WERI-Rb-1 (cell line): ENCODE data around the gene CHAT.

Experiments
- DNase-seq: peaks from one replicate; pipeline ENCODE4 v3.0.0-alpha.2; 2020
- H3K27ac ChIP-seq: fragments of 250-450 bp; sonication (Bioruptor Pico); 2 replicates; pipeline ENCODE4 v1.5.1; 2020; ENCODE audit warnings: mild to moderate bottlenecking, moderate library complexity
- H3K27me3 ChIP-seq: fragments of 250-450 bp; sonication (Bioruptor Pico); 2 replicates; pipeline ENCODE4 v1.5.1; 2021; ENCODE audit warnings: mild to moderate bottlenecking, low read depth, moderate library complexity; ENCODE audit not compliant: insufficient read depth, severe bottlenecking
- H3K36me3 ChIP-seq: fragments of 250-450 bp; sonication (Bioruptor Pico); 2 replicates; pipeline ENCODE4 v1.5.1; 2020; ENCODE audit warnings: mild to moderate bottlenecking, moderate library complexity
- H3K4me3 ChIP-seq: 2 replicates; pipeline ENCODE4 v1.5.1; 2011; ENCODE audit warnings: low read depth, mild to moderate bottlenecking, control low read depth, low read length
- H3K9me3 ChIP-seq: fragments of 250-450 bp; sonication (Bioruptor Pico); 2 replicates; pipeline ENCODE4 v1.5.1; 2021; ENCODE audit warnings: mild to moderate bottlenecking, moderate library complexity; ENCODE audit not compliant: severe bottlenecking
- CTCF ChIP-seq: IDR thresholded peaks from 2 replicates; pipeline ENCODE4 v1.5.1; 2011; ENCODE audit warnings: low read depth, mild to moderate bottlenecking, control low read depth, inconsistent platforms, low read length

CHAT gene

GRCh38 chr10:49688261-49688846 is 74.5 kb downstream of the CHAT start:
- Histone ChIP-seq H3K4me3 (no peak overlapping the region), H3K9me3 (no peaks in the 10 kb centered on the region), H3K36me3 (no peaks in the 10 kb centered on the region), H3K27me3 (no peaks in the 10 kb centered on the region), H3K27ac (no peak overlapping the region)
- no peak for DNase-seq
- no peak for TF ChIP-seq CTCF

- no peak for TF ChIP-seq CTCF
- Histone ChIP-seq H3K27me3 (no peaks in the 10 kb centered on the region), H3K27ac (no peak overlapping the region), H3K9me3 (no peaks in the 10 kb centered on the region), H3K4me3 (no peak overlapping the region), H3K36me3 (no peaks in the 10 kb centered on the region)
- no peak for DNase-seq
Measured at GRCh38 chr10:49688920-49689319, 75.1 kb downstream of the CHAT start.

GRCh38 chr10:49689882-49690510 is 76.2 kb downstream of the CHAT start:
- Histone ChIP-seq H3K27ac (no peak overlapping the region), H3K4me3 (no peak overlapping the region), H3K9me3 (no peaks in the 10 kb centered on the region), H3K36me3 (no peaks in the 10 kb centered on the region), H3K27me3 (no peaks in the 10 kb centered on the region)
- no peak for DNase-seq
- TF ChIP-seq CTCF, result no peak

GRCh38 chr10:49690698-49691356 is 77.0 kb downstream of the CHAT start:
- Histone ChIP-seq H3K27ac (no peak overlapping the region), H3K9me3 (no peaks in the 10 kb centered on the region), H3K36me3 (no peaks in the 10 kb centered on the region), H3K4me3 (no peak overlapping the region), H3K27me3 (no peaks in the 10 kb centered on the region)
- DNase-seq, result no peak
- no peak for TF ChIP-seq CTCF

GRCh38 chr10:49691588-49691987 is 77.8 kb downstream of the CHAT start:
- no peaks in the 10 kb centered on the region for H3K27me3 ChIP-seq
- no peaks in the 10 kb centered on the region for H3K36me3 ChIP-seq
- DNase-seq, result no peak
- TF ChIP-seq CTCF, result no peak
- no peak overlapping the region for H3K27ac ChIP-seq
- H3K9me3 ChIP-seq, result no peaks in the 10 kb centered on the region
- H3K4me3 ChIP-seq, result no peak overlapping the region
